B cell (primary cell): ENCODE data around the gene DGKZ. TPM values are rescaled to one million over a fixed set of nuclear protein-coding genes. Genes with fewer than 3 reads are reported as not detected.

Experiments
- ATAC-seq: fragments of 200-7000 bp; cut with Tn5 transposase; one replicate; pipeline ENCODE4 v1.10.0; 2021; ENCODE audit warnings: low read depth, mild to moderate bottlenecking, moderate number of reproducible peaks, moderate library complexity
- CTCF ChIA-PET: fragments of 350-600 bp; sonication (Branson Sonifier 250); formaldehyde crosslinking; loops from one replicate; lab custom pipeline; 2021; ENCODE audit warnings: antibody characterized with exemption, inconsistent platforms; lab: Charles Lee
- POLR2A ChIA-PET: fragments of 350-600 bp; sonication (Branson Sonifier 250); formaldehyde crosslinking; loops from one replicate; lab custom pipeline; 2021; ENCODE audit warnings: antibody characterized with exemption; lab: Charles Lee
- DNase-seq: peaks from one replicate; pipeline ENCODE4 v3.0.0; 2013
- H2AFZ ChIP-seq: 2 replicates; pipeline ENCODE4 v1.6.1; 2012; ENCODE audit warnings: mild to moderate bottlenecking, low read depth, low read length; ENCODE audit not compliant: insufficient read depth, poor library complexity, severe bottlenecking
- H3K27ac ChIP-seq, 2 donors: 1 replicate in 1 of 2; 2 replicates in 1 of 2; pipeline ENCODE4 v1.5.1; 2012 to 2013; ENCODE audit warnings: low read length in 2 of 2, mild to moderate bottlenecking in 2 of 2, moderate library complexity in 1 of 2
- H3K27me3 ChIP-seq, 4 experiments: fragments of 200-600 bp in 1 of 4; sonication (generic) in 1 of 4; replicated peaks in 1 of 4; 1 replicate in 2 of 4; 2 replicates in 2 of 4; pipeline versions ENCODE4 v1.6.1 to v1.7.0; 2013 to 2016; ENCODE audit warnings: low read length in 3 of 4, mild to moderate bottlenecking in 2 of 4, mixed read lengths in 1 of 4, moderate library complexity in 1 of 4; ENCODE audit not compliant: insufficient read depth in 4 of 4, control insufficient read depth in 3 of 4; ENCODE audit errors: control extremely low read depth in 1 of 4
- H3K36me3 ChIP-seq, 2 experiments: replicated peaks in 1 of 2; 1 replicate in 1 of 2; 2 replicates in 1 of 2; pipeline versions ENCODE4 v1.6.1 to v1.7.1; 2013; ENCODE audit warnings: low read length in 1 of 2; ENCODE audit not compliant: insufficient read depth in 2 of 2, control insufficient read depth in 1 of 2; ENCODE audit errors: control extremely low read depth in 1 of 2, extremely low read depth in 1 of 2
- H3K4me1 ChIP-seq, 2 donors: fragments of 200-600 bp in 1 of 2; sonication (generic) in 1 of 2; 1 replicate in 1 of 2; 2 replicates in 1 of 2; pipeline versions ENCODE4 v1.5.1 to v1.6.1; 2013 to 2017; ENCODE audit warnings: low read length in 2 of 2; ENCODE audit not compliant: control insufficient read depth in 2 of 2, insufficient read depth in 2 of 2
- H3K4me2 ChIP-seq: replicated peaks from 2 replicates; pipeline ENCODE3; 2012; ENCODE audit warnings: mild to moderate bottlenecking, low read depth, low read length; ENCODE audit not compliant: poor library complexity, severe bottlenecking
- H3K4me3 ChIP-seq, 5 experiments: fragments of 200-600 bp in 1 of 5; sonication (generic) in 1 of 5; 1 replicate in 3 of 5; 2 replicates in 2 of 5; pipeline versions ENCODE4 v1.5.1 to v1.7.0; 2011 to 2016; ENCODE audit warnings: low read length in 4 of 5, mild to moderate bottlenecking in 4 of 5, low read depth in 2 of 5, control low read depth in 1 of 5, moderate library complexity in 1 of 5; ENCODE audit not compliant: insufficient read depth in 1 of 5; ENCODE audit errors: control extremely low read depth in 1 of 5, extremely low read depth in 1 of 5
- H3K79me2 ChIP-seq: fragments of 200-600 bp; sonication (generic); one replicate; pipeline ENCODE4 v1.6.0; 2016; ENCODE audit warnings: low read length; ENCODE audit not compliant: control insufficient read depth, insufficient read depth
- H3K9ac ChIP-seq: fragments of 200-600 bp; sonication (generic); 2 replicates; pipeline ENCODE4 v1.6.1; 2017; ENCODE audit warnings: mild to moderate bottlenecking, low read length, moderate library complexity
- H3K9me3 ChIP-seq, 3 donors: one replicate each; pipeline versions ENCODE4 v1.6.1 to v1.7.1; 2013; ENCODE audit warnings: low read length in 2 of 3; ENCODE audit not compliant: control insufficient read depth in 2 of 3, insufficient read depth in 1 of 3; ENCODE audit errors: control extremely low read depth in 1 of 3
- H4K20me1 ChIP-seq: 2 replicates; pipeline ENCODE4 v1.6.0; 2012; ENCODE audit warnings: mild to moderate bottlenecking, low read length; ENCODE audit not compliant: insufficient read depth, control insufficient read depth, poor library complexity, severe bottlenecking
- H3K27ac Mint-ChIP-seq: one replicate; pipeline ENCODE4 v1.8.0; 2021; ENCODE audit warnings: mixed read lengths
- H3K27me3 Mint-ChIP-seq: one replicate; pipeline ENCODE4 v1.8.0; 2021; ENCODE audit warnings: mixed read lengths
- H3K4me1 Mint-ChIP-seq: one replicate; pipeline ENCODE4 v1.8.0; 2021; ENCODE audit warnings: mixed read lengths
- H3K4me3 Mint-ChIP-seq: one replicate; pipeline ENCODE4 v1.8.0; 2021; ENCODE audit warnings: mixed read lengths
- H3K9me3 Mint-ChIP-seq: one replicate; pipeline ENCODE4 v1.8.0; 2022; ENCODE audit warnings: mixed read lengths; ENCODE audit not compliant: insufficient read depth
- CTCF ChIP-seq: fragments of 200-600 bp; IDR thresholded peaks from one replicate; pipeline ENCODE4 v1.8.0; 2022; ENCODE audit warnings: antibody characterized with exemption, mild to moderate bottlenecking
- EZH2 ChIP-seq: IDR thresholded peaks from 2 replicates; pipeline ENCODE4 v1.6.1; 2012; ENCODE audit warnings: borderline replicate concordance, low read depth, mild to moderate bottlenecking, moderate library complexity, low read length; ENCODE audit not compliant: insufficient read depth, poor library complexity, severe bottlenecking
- WGBS: methylation state at CpG from one replicate; pipeline ENCODE4 v1.1.5; 2013; ENCODE audit warnings: missing lambda C conversion rate; ENCODE audit not compliant: insufficient coverage; 5-methylcytosine and 5-hydroxymethylcytosine counted together
- intact Hi-C: fragments of 100-400 bp; cut with micrococcal nuclease; formaldehyde crosslinking; loops from one replicate; pipeline ENCODE4 v1.10.0; 2022
- polyA plus RNA-seq: library from polyadenylated mRNA; depleted of rRNA; stranded (reverse); fragments of >200 nt; gene quantifications from 2 replicates; pipeline ENCODE4 v1.2.3, GENCODE V29; 2012
- total RNA-seq, 2 donors: library from RNA; stranded (reverse); fragments of 120-200 nt in 1 of 2; gene quantifications; 1 replicate in 1 of 2; 2 replicates in 1 of 2; pipeline versions ENCODE4 v1.2.3 to v1.2.4, GENCODE V29; 2013 to 2022

Gene DGKZ
- total and polyA plus RNA-seq, 2 donors (not counting 1 experiment from before 2014, with no cell fraction given): 56.6 to 79.5 TPM

GRCh38 chr11:46315033-46315738, 32.1 kb upstream of the DGKZ start:
- H3K4me3 Mint-ChIP-seq: no peak overlapping the region
- TF ChIP-seq CTCF (peak; percentile 88), EZH2 (no peak)
- Histone ChIP-seq H3K9ac (no peak overlapping the region), H3K36me3 (no peaks in the 10 kb centered on the region), H3K27ac (no peak overlapping the region), H3K4me2 (no peak overlapping the region), H3K4me3 (no peak overlapping the region), H3K27me3 (peaks cover 0 to 3% (median 1%) of the 10 kb centered on the region in 4 experiments), H4K20me1 (no peaks in the 10 kb centered on the region), H3K4me1 (peaks cover 15 to 16% of the 10 kb centered on the region in 2 donors), H3K79me2 (no peaks in the 10 kb centered on the region), H2AFZ (no peak overlapping the region), H3K9me3 (peaks cover 0 to 5% (median 0%) of the 10 kb centered on the region in 3 donors)
- 66% methylated on average over 13 of the region's 16 CpGs for WGBS
- DNase-seq (peak; percentile 75), ATAC-seq (peak; percentile 68)
- ChIA-PET CTCF (interaction anchor here (0.8 to 4.8 kb wide), 9 partner anchors 9 to 77 kb away, joined by 3 to 50 read pairs (median 4); partner anchors contain the start of gene CHRM4), POLR2A (interaction anchor here (0.6 kb wide), 1 partner anchor 9 kb away, joined by 5 read pairs; no protein-coding TSS in a partner anchor)
- H3K27ac Mint-ChIP-seq: no peak overlapping the region
- H3K9me3 Mint-ChIP-seq: no peaks in the 10 kb centered on the region
- H3K27me3 Mint-ChIP-seq: peaks cover 16% of the 10 kb centered on the region
- peaks cover 16% of the 10 kb centered on the region for H3K4me1 Mint-ChIP-seq
- intact Hi-C loops: loop anchor here (1.0 kb wide), 1 partner anchor 76 kb away; no protein-coding TSS in a partner anchor
